Renal pelvis (tissue), 4 donors: ENCODE data around the gene PSMD14. TPM values are rescaled to one million over a fixed set of nuclear protein-coding genes. Genes with fewer than 3 reads are reported as not detected.

Source experiments
- DNase-seq: peaks from one replicate; pipeline ENCODE4 v3.0.0-alpha.2; 2013
- polyA plus RNA-seq, 3 donors: library from polyadenylated mRNA; unstranded; fragments of 120-200 nt; gene quantifications; one replicate each; pipeline ENCODE4 v1.2.1, GENCODE V29; 2013; ENCODE audit not compliant: insufficient read length in 3 of 3

PSMD14 gene
- polyA plus RNA-seq, 3 donors: 44.9 to 55.1 (median 51.9) TPM

- DNase-seq: no peak
Observed at GRCh38 chr2:161371869-161372268, 63.6 kb downstream of the PSMD14 start.

DNA sequence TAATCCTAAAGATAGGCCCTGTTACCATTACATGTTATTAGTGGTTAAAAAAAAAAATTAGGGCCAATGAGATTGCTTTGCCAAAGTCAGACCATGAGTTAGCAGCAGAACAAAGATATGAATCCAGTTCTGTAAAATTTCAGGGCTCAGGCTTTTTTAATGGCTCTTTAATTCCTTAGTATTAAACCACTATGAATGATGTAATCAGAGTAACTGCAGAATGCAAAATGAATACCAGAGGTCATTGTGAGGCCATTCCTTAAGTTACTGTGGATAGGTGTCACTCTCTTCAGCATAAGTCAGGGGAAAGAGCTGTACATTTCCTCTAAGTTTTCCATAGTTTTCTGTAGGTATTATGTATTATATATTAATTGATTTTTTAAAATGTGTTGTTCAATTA lies 65.7 kb downstream of the PSMD14 start:
- DNase-seq: no peak

DNA sequence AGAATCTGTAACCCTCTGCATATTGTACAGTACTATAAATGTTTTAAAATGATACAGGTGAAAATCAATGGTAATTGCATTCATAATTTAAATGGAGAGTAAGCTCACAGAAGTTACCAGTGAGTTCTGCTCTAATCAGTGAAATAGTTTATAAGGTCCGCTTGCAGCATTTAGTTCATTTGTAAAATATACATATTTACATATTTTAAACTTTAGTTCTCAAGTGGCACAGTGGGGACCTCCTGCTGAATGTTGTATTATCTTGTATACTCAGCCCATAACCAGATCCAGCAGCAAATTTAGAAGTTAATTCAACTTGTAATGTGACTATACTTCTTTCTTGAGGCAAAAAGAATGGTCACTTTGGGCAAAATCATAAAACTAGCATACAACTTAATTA lies 66.2 kb downstream of the PSMD14 start:
- no peak for DNase-seq

GRCh38 chr2:161379740-161380139 lies 71.5 kb downstream of the PSMD14 start:
- no peak for DNase-seq

DNA sequence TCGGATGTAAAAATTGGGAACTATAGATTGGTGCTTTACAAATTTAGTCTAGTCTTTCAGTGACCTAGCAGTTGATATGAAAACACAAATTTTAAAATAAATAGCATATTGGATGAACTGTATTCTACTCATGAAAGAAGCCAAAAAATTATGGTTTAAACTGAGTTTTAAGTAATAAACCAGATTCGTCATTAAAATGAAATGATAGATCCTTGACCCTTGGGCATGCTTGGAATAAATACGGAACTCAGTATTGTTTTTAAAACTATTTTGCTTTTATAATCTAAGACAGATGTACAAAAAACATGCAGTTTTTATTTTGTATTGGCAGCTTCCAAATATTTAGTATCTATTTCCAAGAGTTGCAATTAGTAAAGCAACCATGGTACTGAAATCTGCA lies 73.3 kb downstream of the PSMD14 start:
- no peak for DNase-seq

DNA sequence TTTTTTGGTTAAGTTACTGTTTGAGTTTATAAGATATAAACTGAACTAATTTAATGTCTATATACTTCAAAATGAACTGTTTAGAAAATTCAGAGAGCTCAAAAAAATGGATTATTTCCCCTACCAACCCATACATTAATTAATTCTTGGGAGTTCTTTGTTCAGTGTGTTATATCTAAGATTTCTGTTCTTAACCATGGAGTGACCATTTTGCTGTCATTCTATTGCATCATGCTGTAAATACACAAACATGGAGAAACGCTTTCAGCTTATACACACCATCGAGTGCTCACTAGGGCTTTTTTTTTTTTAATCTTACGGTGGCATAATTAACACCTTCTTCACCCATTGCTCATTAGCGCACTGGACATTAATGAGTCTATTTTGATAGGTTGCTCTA lies 74.5 kb downstream of the PSMD14 start:
- DNase-seq: no peak

- no peak for DNase-seq
Observed at GRCh38 chr2:161384864-161385263, 76.6 kb downstream of the PSMD14 start.

DNA sequence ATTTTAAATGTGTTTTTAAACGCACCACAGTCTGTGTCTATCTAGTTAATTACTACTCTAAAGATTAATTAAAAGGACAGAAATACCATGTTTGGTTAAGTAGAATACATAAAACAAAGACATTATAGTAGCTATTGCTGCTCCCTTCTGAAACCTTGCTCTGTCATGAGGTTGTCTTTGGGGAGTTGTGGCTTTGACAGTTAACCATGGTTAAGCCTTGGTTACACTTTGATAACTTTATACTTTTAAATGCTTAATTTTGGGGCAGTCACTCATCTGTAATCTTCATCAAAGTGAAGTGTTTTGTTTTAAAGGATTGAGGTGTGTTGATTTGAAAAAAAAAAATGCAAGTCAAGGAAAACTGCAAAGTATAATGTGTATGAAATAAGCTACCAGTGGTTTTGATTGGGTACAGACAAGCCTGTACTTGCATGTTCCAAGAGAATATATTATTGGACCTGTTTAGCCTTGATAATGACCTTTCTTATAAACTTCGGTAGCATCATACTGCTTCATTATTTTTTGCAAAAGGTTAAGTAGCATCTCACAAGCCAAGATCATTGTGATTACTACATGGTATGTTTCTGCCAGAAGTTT lies 78.1 kb downstream of the PSMD14 start:
- DNase-seq: no peak

GRCh38 chr2:161388146-161388779 lies 80.0 kb downstream of the PSMD14 start:
- DNase-seq: no peak

GRCh38 chr2:161391737-161392506 lies 83.7 kb downstream of the PSMD14 start:
- DNase-seq: no peak

- no peak for DNase-seq
Observed at GRCh38 chr2:161400076-161400475, 91.9 kb downstream of the PSMD14 start.

DNA sequence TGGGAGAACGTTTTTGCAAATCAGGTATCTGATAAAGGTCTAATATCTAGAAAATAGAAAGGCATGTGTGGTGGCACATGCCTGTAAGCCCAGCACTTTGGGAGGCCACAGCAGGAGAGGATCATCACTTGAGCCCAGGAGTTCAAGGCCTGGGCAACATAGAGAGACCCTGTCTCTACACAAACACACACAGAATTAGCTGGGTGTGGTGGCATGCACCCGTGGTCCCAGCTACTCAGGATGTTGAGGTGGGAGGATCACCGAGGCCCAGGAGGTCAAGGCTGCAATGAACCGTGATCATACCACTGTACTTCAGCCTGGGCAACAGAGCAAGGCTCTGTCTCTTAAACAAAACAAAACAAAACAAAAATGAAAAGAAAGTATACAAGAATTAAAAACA lies 94.1 kb downstream of the PSMD14 start:
- DNase-seq: no peak

DNA sequence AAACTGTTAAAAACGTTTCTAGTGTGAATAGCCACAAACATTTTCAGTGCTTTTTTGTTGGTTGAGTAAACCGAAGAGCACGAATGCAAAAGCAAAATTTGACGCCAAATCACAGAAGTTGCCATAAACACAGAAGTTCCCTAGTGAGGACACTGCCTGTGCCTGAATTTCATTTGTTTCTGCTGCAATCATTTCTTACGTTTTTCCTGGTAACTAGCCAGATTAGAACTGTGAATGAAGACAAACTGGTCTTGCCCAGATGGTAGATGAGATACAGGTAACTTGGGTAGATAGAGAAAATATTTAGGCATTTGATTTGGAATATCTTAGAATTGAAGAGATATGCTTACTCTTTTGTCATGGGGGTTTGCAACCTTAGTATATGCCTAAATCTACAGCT lies 98.1 kb downstream of the PSMD14 start:
- no peak for DNase-seq

- DNase-seq: no peak
Observed at GRCh38 chr2:161407597-161407996, 99.4 kb downstream of the PSMD14 start.

DNA sequence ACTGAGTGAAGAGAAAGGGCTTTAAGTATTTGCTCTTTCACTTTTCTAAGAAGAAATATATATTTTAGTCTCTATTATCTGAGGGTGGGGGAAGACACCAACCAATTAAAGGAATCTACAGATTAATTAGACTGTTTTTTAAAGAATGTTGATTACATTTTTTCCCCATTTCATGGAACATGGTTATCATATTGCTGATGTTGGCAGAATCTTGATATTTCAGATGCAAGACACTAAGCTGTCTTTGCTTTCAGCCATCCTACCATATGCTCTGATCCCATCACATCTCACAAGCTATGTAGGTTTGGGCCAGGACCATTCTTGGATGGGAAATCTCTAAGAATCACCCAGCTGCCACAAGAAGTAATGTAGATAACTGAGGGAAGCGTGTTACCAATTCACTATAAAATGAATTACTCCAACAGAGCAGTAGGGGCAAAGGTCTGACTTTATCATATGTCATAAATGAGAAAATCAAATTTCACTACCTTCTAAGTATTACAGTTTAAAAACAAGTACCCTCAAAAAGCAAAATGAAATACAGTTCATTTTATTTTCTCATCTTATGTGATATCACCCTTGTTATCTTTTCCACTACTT lies 101.2 kb downstream of the PSMD14 start:
- DNase-seq: no peak

DNA sequence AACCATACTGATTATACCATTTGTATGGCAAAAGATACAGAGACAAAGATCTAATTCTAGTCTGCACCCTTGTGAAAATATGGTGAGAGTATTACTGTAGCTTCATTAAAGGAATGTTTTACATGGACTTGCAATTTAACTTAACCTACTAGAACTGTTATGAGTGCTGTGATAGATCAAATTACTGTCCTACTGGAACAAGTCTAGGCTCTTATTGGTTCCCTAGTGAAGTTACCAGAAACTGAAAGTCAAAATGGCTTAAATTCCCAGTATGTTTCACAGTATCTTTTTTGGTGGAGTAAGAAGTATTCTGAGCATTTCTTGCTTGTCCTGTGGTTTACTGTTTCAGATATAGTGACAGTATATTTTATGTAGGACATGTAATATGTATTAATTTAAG lies 104.1 kb downstream of the PSMD14 start:
- DNase-seq: no peak

DNA sequence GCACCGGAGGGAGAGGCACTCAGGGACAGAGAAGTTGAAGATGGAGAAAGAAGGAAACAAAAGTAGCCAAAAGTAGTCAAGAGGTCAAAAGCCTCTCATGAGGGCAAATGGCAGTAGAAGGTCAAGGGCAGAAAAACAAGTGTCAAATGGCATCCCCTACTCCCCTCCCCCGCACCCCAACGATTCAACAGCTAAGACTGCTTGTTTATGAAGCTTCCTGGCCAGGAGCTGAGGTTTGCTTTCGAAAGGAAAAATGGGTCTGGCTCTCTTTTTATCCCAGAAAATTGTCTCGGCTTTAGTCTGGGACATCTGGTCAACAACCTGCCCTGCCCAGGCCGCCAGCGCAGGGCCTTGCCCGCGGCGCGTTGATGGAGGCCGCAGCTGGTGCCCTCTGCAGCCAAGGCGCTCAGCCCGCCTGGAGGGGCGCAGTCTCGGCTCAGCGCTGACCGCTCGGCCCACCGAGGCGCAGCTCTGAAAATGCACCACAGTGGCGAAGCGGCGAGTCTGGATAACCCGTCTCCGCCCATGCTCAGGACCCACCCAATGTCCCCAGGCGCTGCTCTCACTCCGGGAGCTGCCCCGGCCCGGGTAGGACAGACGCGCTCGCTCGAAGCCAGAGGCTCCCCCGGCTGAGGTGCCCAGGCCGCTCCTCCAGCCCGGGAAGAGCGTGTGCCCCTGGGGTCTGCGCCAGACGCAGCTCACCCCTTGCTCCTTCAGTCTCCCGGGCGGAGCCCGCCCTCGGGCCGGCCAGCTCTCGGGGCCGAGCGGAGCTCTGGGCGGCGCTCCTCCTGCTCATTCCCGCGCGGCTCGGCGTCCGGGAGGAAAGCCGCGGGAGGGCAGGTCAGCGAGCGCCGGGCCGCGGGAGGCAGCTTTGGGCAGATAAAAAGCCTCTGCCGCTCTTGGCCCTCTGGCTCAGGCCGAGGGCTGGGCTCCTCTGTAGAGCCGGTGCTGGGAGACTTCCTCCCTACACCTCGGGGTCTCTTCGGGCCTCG lies 106.1 kb downstream of the PSMD14 start:
- DNase-seq: no peak

DNA sequence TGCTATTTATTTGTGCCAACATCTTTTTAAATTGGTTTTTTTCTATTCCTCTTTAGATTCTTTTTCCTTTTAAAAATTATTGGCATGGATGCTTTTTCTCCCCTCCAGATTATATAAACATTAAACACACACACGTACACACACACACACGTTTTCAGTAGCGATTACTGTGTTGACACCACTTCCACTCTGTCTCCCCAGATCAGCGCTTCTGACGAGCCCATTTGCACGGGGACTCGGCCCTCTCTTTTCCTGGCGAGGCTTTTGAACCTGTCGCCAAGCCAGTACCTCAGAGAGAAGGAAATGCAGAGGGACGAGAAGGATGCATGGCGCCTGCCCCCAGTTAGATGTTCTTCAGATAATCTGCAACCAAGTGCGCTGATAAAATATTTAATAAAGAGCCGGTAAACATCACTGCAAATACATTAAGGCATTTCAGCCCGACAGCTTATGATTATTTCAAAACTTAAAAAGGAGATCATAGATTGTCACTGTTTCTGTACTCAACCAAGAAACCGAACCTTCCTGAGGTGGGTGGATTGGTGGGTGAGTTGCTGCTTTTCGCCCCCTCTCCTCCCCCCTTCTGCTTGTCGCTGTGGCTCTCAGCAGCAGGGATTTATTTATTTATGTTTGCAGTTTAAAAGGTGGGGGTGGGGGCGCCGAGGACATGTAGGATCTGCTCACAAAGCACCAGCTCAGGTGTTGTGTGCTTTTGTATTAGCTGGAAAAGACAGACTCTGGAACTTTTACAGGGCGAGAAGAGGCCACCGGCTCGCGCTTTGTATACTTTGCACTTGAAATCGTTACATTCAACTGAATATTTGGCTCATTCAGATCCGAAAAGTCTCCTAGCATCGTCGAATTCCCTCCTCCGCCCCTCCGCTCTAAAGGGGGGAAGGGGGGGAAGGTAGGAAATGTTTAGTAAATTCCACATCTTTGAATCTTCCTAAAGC lies 107.1 kb downstream of the PSMD14 start:
- no peak for DNase-seq

GRCh38 chr2:161415987-161416707 lies 107.9 kb downstream of the PSMD14 start, which contains the start of gene TBR1:
TSS of gene TBR1 (plus strand) at chr2:161416297. CDS start at chr2:161416411, 114 bp downstream.
- DNase-seq: no peak
